GM10266 (cell line): ENCODE results near the gene LMX1A.

Experiments used
- DNase-seq: peaks from one replicate; pipeline ENCODE4 v3.0.0; 2012; ENCODE audit errors: extremely low spot score
- TF ChIP-seq, protein P1 (sequence below): IDR thresholded peaks from 2 replicates; pipeline ENCODE4 v1.5.1; 2012; ENCODE audit warnings: mild to moderate bottlenecking, low read depth; ENCODE audit not compliant: control insufficient read depth, insufficient read depth; ENCODE audit errors: missing control alignments

LMX1A gene

DNA sequence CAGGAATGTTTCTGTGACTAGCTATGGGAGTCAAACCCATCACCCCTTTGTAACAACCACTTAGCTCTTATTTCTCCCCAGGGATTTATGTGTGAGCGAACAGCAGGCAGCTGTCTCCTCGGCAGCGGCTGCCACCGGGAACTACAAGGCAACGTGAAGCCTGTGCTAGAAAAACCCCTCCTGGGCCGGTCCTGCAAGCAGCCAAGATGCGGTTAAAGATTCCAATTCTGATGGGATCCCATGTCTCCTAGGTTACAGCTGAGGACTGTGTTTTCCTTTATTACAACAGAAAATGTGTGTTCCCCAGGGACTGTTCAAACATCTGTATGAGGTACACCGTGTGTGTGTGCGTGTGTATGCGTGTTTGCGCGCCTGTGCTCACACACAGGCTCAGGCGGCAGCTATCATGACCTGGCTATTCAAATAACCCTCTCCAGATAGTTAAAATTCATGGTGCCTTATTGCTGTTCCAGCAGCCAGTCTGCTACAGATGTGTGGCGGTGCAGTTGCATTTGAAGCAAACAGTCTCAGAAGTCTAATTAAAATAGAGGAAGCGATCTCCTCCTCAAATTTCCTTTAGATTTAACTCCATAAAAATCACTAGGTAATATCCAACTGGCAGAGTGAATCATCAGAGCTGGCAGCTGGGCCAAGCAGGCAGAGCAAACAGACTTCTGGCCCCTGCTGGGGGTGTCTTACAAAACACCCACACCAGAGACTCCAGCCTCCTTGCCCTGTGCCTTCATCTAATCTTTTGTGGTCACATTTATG lies 68.0 kb downstream of the LMX1A start:
- TF ChIP-seq, protein P1, sequence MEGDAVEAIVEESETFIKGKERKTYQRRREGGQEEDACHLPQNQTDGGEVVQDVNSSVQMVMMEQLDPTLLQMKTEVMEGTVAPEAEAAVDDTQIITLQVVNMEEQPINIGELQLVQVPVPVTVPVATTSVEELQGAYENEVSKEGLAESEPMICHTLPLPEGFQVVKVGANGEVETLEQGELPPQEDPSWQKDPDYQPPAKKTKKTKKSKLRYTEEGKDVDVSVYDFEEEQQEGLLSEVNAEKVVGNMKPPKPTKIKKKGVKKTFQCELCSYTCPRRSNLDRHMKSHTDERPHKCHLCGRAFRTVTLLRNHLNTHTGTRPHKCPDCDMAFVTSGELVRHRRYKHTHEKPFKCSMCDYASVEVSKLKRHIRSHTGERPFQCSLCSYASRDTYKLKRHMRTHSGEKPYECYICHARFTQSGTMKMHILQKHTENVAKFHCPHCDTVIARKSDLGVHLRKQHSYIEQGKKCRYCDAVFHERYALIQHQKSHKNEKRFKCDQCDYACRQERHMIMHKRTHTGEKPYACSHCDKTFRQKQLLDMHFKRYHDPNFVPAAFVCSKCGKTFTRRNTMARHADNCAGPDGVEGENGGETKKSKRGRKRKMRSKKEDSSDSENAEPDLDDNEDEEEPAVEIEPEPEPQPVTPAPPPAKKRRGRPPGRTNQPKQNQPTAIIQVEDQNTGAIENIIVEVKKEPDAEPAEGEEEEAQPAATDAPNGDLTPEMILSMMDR: no peak
- DNase-seq: no peak

DNA sequence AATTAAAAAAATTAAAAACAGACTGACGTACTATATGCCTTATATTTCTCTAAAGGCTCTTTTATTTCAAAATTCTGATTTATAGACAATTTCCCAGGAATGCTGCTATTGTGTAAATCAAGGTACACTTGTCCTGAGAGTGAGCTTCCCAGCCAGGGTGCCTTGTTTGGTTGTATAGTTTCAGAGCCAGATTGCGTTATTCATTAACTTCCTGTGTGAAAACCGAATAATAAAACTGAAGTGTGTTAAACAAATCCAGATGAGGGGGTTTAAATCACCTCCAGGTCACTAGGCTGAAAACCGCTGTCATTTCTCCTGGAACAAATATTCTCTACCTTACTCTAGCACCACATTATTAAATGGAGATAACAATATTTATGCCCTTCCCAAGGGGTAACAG lies 68.7 kb downstream of the LMX1A start:
- DNase-seq: no peak
- TF ChIP-seq, protein P1: no peak

DNA sequence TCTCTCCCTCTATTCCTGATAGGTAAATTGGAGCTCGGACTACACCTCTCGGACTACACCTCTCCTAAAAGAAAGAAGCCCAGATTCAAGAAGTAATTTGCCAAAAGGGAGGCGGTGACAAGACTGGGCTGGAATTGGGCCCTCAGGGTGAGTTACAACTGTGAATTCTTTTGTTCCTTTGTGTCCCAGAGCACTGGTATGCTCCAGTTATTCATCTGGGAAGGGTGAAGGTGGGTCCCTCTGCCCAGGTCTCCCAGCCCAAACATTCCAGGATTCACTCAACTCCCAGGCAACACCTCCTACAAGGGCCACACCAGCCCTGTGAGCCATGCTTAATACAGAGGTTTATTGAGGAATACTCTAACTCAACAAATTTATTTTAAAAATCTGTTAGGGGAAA lies 69.2 kb downstream of the LMX1A start:
- TF ChIP-seq, protein P1: no peak
- DNase-seq: no peak

DNA sequence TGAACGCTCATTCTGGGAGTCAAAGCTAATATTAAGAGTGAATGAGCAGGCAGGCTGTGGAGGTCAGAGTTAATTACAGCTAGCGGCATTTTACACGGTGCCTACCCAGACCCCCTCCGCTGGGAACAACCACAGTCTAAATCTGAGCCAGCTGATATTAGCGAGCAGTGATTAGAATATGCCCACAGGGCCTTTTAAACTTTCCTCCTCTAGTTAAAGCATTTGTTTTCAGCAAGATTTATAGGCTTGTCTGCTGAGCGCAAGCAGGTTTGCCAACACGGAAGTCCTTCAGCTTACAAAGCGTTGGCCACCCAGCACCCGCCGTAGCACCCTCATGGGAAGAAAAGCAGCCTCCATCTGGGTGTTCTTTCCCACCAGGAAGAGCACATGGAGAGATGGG lies 72.1 kb downstream of the LMX1A start:
- no peak for DNase-seq

DNA sequence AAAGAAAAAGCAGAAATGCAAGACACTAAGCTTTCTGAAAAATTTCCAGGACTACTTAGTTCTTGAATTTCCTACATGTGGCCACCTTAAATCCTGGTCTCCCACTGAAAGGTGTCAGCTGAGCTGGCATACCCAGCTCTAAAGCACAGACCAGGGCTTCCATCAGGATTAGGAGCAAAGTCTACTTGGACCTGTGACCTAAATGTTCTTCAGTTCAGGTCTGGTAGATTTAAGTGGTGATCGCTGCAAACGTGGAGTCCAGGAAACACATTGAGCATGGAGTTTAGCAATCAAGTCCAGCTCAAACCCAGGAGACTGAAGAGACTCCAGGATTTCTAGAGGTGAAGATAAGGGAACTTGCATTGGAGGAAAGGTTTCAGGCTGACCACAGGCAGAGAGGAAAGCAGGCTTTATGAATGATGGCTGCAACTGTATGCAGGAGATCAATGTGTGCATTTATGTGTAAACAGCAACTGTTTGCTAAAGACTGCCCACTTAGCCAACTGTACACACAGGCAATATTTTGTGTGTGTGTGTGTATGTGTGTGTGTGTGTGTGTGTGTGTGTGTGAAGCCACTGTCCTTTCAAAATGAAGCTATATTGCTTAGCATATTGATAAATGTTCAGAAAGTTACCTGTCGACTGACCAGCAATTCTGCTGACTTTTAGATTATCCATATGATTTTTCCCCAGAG lies 75.2 kb downstream of the LMX1A start:
- TF ChIP-seq, protein P1: no peak

More for the DNA sequence above, 72.1 kb downstream of the LMX1A start:
- TF ChIP-seq, protein P1: no peak

DNA sequence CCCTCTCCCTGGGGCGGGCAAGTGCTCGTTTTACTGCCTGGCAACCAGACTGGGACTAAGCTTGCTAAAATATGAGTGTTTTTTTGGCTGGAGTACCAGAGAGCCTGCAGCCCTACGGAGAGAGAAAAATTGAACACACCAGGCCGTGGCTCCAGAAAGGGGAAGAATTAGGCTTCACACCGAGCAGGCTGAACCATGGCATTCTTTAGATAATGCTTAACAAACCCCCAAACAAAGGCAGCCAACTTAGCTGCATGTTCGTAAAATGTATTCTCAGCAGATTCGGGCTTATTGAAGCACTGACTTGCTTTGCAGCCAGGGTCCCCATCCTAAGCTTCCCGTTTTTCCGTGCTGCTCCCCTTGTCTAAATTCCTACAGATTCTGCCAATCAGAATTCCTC lies 76.6 kb downstream of the LMX1A start:
- no peak for DNase-seq
- TF ChIP-seq, protein P1: no peak

More for the DNA sequence above, 75.2 kb downstream of the LMX1A start:
- DNase-seq: no peak

DNA sequence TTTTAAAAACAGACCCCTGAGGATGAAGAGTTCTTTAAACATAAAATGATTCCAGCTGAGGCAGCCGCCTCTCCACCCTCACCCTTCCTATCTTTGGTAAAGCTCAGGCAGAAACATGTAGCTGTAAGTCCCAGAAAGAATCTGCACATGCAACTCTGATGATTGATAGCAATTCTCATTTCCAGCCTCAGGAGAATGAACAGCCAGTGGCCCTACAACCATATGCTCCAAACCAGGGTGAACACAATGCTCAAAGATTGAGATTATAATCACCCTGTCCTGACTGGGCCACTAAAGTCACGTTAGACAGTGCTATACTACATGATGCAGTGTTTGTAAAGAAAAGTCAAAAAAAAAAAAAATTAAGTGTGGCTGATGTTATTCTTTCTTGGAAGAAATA lies 80.2 kb downstream of the LMX1A start:
- TF ChIP-seq, protein P1: no peak
- DNase-seq: no peak
